K562 (cell line): Measurements from ENCODE around the gene PYGO2. TPM values are rescaled to one million over a fixed set of nuclear protein-coding genes. Genes with fewer than 3 reads are reported as not detected.

Experiments
- BCLAF1 ChIP-seq, 2 experiments: fragments of 450-650 bp in 1 of 2; IDR thresholded peaks; 2 replicates each; pipeline ENCODE4 v1.6.1; 2011 to 2017; ENCODE audit warnings: low read depth in 2 of 2, antibody characterized with exemption in 1 of 2, borderline replicate concordance in 1 of 2, low read length in 1 of 2, mild to moderate bottlenecking in 1 of 2, mixed read lengths in 1 of 2; ENCODE audit not compliant: control insufficient read depth in 1 of 2
- DDX20 ChIP-seq: fragments of 450-650 bp; IDR thresholded peaks from 2 replicates; pipeline ENCODE4 v1.6.1; 2016; ENCODE audit warnings: missing genetic modification characterization, low read depth, mild to moderate bottlenecking, missing compliant biosample characterization, moderate library complexity
- DNMT1 ChIP-seq: fragments of 450-650 bp; IDR thresholded peaks from 2 replicates; pipeline ENCODE4 v1.6.1; 2016; ENCODE audit warnings: antibody characterized with exemption, mild to moderate bottlenecking
- ELF4 ChIP-seq: fragments of 450-650 bp; formaldehyde crosslinking; IDR thresholded peaks from 2 replicates; pipeline ENCODE4 v1.4.0; 2022; ENCODE audit warnings: missing genetic modification characterization
- ILF3 ChIP-seq: fragments of 450-650 bp; IDR thresholded peaks from 2 replicates; pipeline ENCODE4 v1.6.1; 2018; ENCODE audit warnings: antibody characterized with exemption, mild to moderate bottlenecking, moderate library complexity, borderline replicate concordance
- L3MBTL2 ChIP-seq: fragments of 450-650 bp; IDR thresholded peaks from 2 replicates; pipeline ENCODE4 v1.6.1; 2016; ENCODE audit warnings: mild to moderate bottlenecking, moderate library complexity
- MEIS2 ChIP-seq: fragments of 450-650 bp; IDR thresholded peaks from 2 replicates; pipeline ENCODE4 v1.6.1; 2014; ENCODE audit warnings: mild to moderate bottlenecking; ENCODE audit not compliant: partially characterized antibody
- MTA3 ChIP-seq: fragments of 450-650 bp; formaldehyde crosslinking; IDR thresholded peaks from 2 replicates; pipeline ENCODE4 v1.6.1; 2017; ENCODE audit warnings: mild to moderate bottlenecking, borderline replicate concordance
- NFATC3 ChIP-seq: fragments of 450-650 bp; IDR thresholded peaks from 2 replicates; pipeline ENCODE4 v1.6.1; 2017; ENCODE audit warnings: mild to moderate bottlenecking
- PHF8 ChIP-seq: fragments of 200-600 bp; sonication (generic); IDR thresholded peaks from 2 replicates; pipeline ENCODE4 v1.6.1; 2012; ENCODE audit warnings: mixed run types, mild to moderate bottlenecking, inconsistent platforms, low read length, moderate library complexity, borderline replicate concordance
- RHOXF2B ChIP-seq: fragments of 250-450 bp; sonication (Bioruptor Pico); conservative IDR thresholded peaks from 2 replicates; pipeline ENCODE4 v1.5.1; 2021
- TAF7 ChIP-seq: fragments of 450-650 bp; IDR thresholded peaks from 2 replicates; pipeline ENCODE4 v1.6.1; 2016; ENCODE audit warnings: missing genetic modification characterization, missing compliant biosample characterization
- ZC3H4 ChIP-seq: sonication (generic); formaldehyde crosslinking; IDR thresholded peaks from 2 replicates; pipeline ENCODE4 v1.9.0; 2021; ENCODE audit warnings: missing genetic modification reagents, borderline replicate concordance
- ZKSCAN8 ChIP-seq: fragments of 200-800 bp; sonication (Bioruptor generic); IDR thresholded peaks from 2 replicates; pipeline ENCODE4 v1.6.1; 2016; ENCODE audit warnings: missing genetic modification characterization, missing compliant biosample characterization
- ZNF212 ChIP-seq: fragments of 450-650 bp; formaldehyde crosslinking; IDR thresholded peaks from 2 replicates; pipeline ENCODE4 v1.4.0; 2020; ENCODE audit warnings: mild to moderate bottlenecking
- ZNF586 ChIP-seq: fragments of 450-650 bp; formaldehyde crosslinking; conservative IDR thresholded peaks from 2 replicates; pipeline ENCODE4 v1.4.0; 2020; ENCODE audit warnings: mild to moderate bottlenecking, moderate library complexity
- ZNF609 ChIP-seq: sonication (generic); formaldehyde crosslinking; IDR thresholded peaks from 2 replicates; pipeline ENCODE4 v1.8.1; 2023; ENCODE audit warnings: missing genetic modification reagents, mild to moderate bottlenecking, borderline replicate concordance
- ZNF740 ChIP-seq, 3 experiments: fragments of 200-800 bp in 1 of 3; sonication (Bioruptor generic) in 1 of 3; sonication (generic) in 1 of 3; formaldehyde crosslinking in 1 of 3; IDR thresholded peaks; 2 replicates each; pipeline versions ENCODE4 v1.6.1 to v1.8.0; 2016 to 2022; ENCODE audit warnings: mild to moderate bottlenecking in 2 of 3, missing compliant biosample characterization in 2 of 3, missing genetic modification characterization in 2 of 3, missing genetic modification reagents in 1 of 3
- polyA plus RNA-seq, 8 experiments: library from polyadenylated mRNA; depleted of rRNA in 4 of 8; stranded (reverse) in 5 of 8; unstranded in 3 of 8; fragments of >200 nt; fragmentation: Nextera tagmentation in 2 of 8; fragmentation: Illumina TruSeq in 1 of 8; extraction: Ambion mirVana in 2 of 8; extraction: Trizol in 1 of 8; gene quantifications; 2 replicates each; pipeline versions ENCODE4 v1.2.1 to v1.2.3, GENCODE V29; 2011 to 2014; ENCODE audit warnings: inconsistent platforms in 1 of 8, missing spikeins in 1 of 8
- total RNA-seq, 7 experiments: library from RNA; depleted of rRNA in 6 of 7; stranded (reverse); fragments of >200 nt in 6 of 7; fragmentation: Illumina TruSeq in 2 of 7; extraction: Trizol in 2 of 7; gene quantifications; 2 replicates each; pipeline versions ENCODE4 v1.2.1 to v1.2.3, GENCODE V29; 2011 to 2021; ENCODE audit warnings: low replicate concordance in 1 of 7

PYGO2 gene
- total and polyA plus RNA-seq, 9 of the 15 experiments (the other 6 are each of a cell fraction or from before 2014, with no cell fraction given): 8.3 to 36.2 (median 18.2) TPM

GRCh38 chr1:154999571-155000410 is 38.2 kb upstream of the PYGO2 start (continued):
- TF ChIP-seq ZNF609 (CRISPR knock-in tag) (no peak), ELF4 (CRISPR knock-in tag) (no peak), ZNF740 (CRISPR knock-in tag; IDR thresholded peaks at IDR 0.05) (peak; percentile 88), ZNF740 (tag; IDR thresholded peaks at IDR 0.05) (peak in 1 of 2 experiments; percentile 86; a peak in 2 of 4 replicates), PHF8 (peak; percentile 49; the same call in 1 of the 2 replicates), TAF7 (no peak), MTA3 (no peak), ILF3 (no peak), ZC3H4 (no peak), MEIS2 (no peak), DNMT1 (no peak), L3MBTL2 (peak; percentile 96), ZKSCAN8 (no peak), ZNF212 (CRISPR knock-in tag) (no peak), RHOXF2B (CRISPR knock-in tag) (no peak), BCLAF1 (IDR thresholded peaks at IDR 0.05; ENCODE audit: borderline replicate concordance in 1 of 2, control insufficient read depth in 1 of 2, low read depth in 2 of 2, low read length in 1 of 2) (0 out of 4 replicates have a peak, but pooled peaks of 1 of the 2 experiments have one; percentile 36), DDX20 (tag) (no peak), NFATC3 (no peak), ZNF586 (CRISPR knock-in tag) (no peak)
